CD4-positive, alpha-beta T cell (primary cell): ENCODE measurements around the gene OR6C2. TPM values are rescaled to one million over a fixed set of nuclear protein-coding genes. Genes with fewer than 3 reads are reported as not detected.

Source experiments
- ATAC-seq: fragments of 200-7000 bp; cut with Tn5 transposase; one replicate; pipeline ENCODE4 v1.10.0; 2022; ENCODE audit warnings: mild to moderate bottlenecking; ENCODE audit not compliant: poor library complexity
- CTCF ChIA-PET: fragments of 350-600 bp; sonication (Branson Sonifier 250); formaldehyde crosslinking; loops from one replicate; lab custom pipeline; 2021; ENCODE audit warnings: antibody characterized with exemption, inconsistent platforms; lab: Charles Lee
- POLR2A ChIA-PET: fragments of 350-600 bp; sonication (Branson Sonifier 250); formaldehyde crosslinking; loops from one replicate; lab custom pipeline; 2021; ENCODE audit warnings: antibody characterized with exemption, inconsistent platforms; lab: Charles Lee
- DNase-seq, 14 experiments: peaks; one replicate each; pipeline ENCODE4 v3.0.0-alpha.2; 2013 to 2020; ENCODE audit warnings: mixed read lengths in 2 of 14
- H3K27ac ChIP-seq, 2 donors: one replicate each; pipeline versions ENCODE4 v1.5.1 to v1.7.0; 2013; ENCODE audit warnings: low read length in 2 of 2, low read depth in 1 of 2, mild to moderate bottlenecking in 1 of 2
- H3K27me3 ChIP-seq, 2 experiments: 1 replicate in 1 of 2; 2 replicates in 1 of 2; pipeline versions ENCODE4 v1.6.1 to v1.7.0; 2013; ENCODE audit warnings: low read length in 2 of 2, control low read depth in 1 of 2, mild to moderate bottlenecking in 1 of 2, moderate library complexity in 1 of 2; ENCODE audit not compliant: insufficient read depth in 2 of 2, control insufficient read depth in 1 of 2
- H3K36me3 ChIP-seq: one replicate; pipeline ENCODE4 v1.6.1; 2013; ENCODE audit warnings: low read length, control low read depth; ENCODE audit not compliant: insufficient read depth
- H3K4me1 ChIP-seq: one replicate; pipeline ENCODE4 v1.6.1; 2013; ENCODE audit warnings: low read length, control low read depth; ENCODE audit not compliant: insufficient read depth
- H3K4me3 ChIP-seq: one replicate; pipeline ENCODE4 v1.5.1; 2013; ENCODE audit warnings: mild to moderate bottlenecking, low read length, moderate library complexity
- H3K9me3 ChIP-seq, 2 experiments: 1 replicate in 1 of 2; 2 replicates in 1 of 2; pipeline versions ENCODE4 v1.6.1 to v1.7.0; 2013; ENCODE audit warnings: low read length in 2 of 2, mild to moderate bottlenecking in 2 of 2, control low read depth in 1 of 2, moderate library complexity in 1 of 2; ENCODE audit not compliant: control insufficient read depth in 1 of 2, insufficient read depth in 1 of 2
- H3K27ac Mint-ChIP-seq: one replicate; pipeline ENCODE4 v1.8.0; 2020; ENCODE audit warnings: mixed read lengths
- H3K27me3 Mint-ChIP-seq: one replicate; pipeline ENCODE4 v1.8.0; 2021; ENCODE audit warnings: mixed read lengths
- H3K36me3 Mint-ChIP-seq: one replicate; pipeline ENCODE4 v1.8.0; 2021; ENCODE audit warnings: low read depth, mixed read lengths
- H3K4me1 Mint-ChIP-seq: one replicate; pipeline ENCODE4 v1.8.0; 2021; ENCODE audit warnings: low read depth, mixed read lengths
- H3K4me3 Mint-ChIP-seq: one replicate; pipeline ENCODE4 v1.8.0; 2020; ENCODE audit warnings: mild to moderate bottlenecking, mixed read lengths
- H3K9me3 Mint-ChIP-seq: one replicate; pipeline ENCODE4 v1.8.0; 2020; ENCODE audit warnings: mixed read lengths
- intact Hi-C, 2 experiments: fragments of 100-400 bp; cut with DNase I in 1 of 2; cut with micrococcal nuclease in 1 of 2; formaldehyde crosslinking; loops; one replicate each; pipeline versions ENCODE4 v1.15.1 to v1.9.0; 2023 to 2025; cut with DNase I, micrococcal nuclease
- total RNA-seq, 174 experiments: library from RNA in 2 of 174; stranded (reverse) in 2 of 174; gene quantifications; one replicate each; pipeline ENCODE4 v1.2.3 and lab custom pipeline; 2021 to 2026
- TF ChIP-seq, protein P1 (sequence below): fragments of 200-600 bp; IDR thresholded peaks from one replicate; pipeline ENCODE4 v1.8.0; 2022; ENCODE audit warnings: antibody characterized with exemption, mild to moderate bottlenecking

Gene OR6C2
- total RNA-seq, 2 experiments from 2014 or later, result not detected

DNA sequence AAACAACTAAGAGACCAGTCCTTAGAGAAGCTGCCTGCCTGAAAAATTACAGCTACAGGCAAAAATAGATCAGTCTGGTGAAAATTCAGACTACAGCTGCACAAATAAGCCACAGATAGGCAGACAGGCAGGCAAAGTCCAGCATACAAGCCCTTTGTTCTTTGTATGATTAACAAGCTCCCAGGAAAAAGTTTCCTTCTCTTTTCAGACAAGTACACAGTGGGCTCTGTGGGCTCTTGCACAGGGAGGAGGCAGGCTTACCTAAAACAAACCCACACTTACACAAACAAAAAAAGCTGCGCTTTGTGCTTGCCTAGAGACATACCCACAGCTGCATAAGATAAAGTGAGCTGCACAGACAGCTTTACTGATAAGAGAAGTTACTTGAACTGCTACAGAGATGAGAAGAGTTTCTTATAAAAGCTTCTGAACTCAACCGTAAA, 56.0 kb downstream of the OR6C2 start:
- Mint-ChIP-seq H3K36me3 (no peaks in the 10 kb centered on the region), H3K27me3 (peaks cover 23% of the 10 kb centered on the region), H3K4me1 (no peaks in the 10 kb centered on the region), H3K4me3 (no peak overlapping the region), H3K9me3 (no peaks in the 10 kb centered on the region), H3K27ac (no peak overlapping the region)
- H3K4me1 ChIP-seq, result no peaks in the 10 kb centered on the region
- no peak overlapping the region for H3K4me3 ChIP-seq
- H3K36me3 ChIP-seq, result no peaks in the 10 kb centered on the region
- H3K27me3 ChIP-seq, result peaks cover 0 to 5% of the 10 kb centered on the region in 2 experiments
- H3K27ac ChIP-seq, result no peak overlapping the region
- CTCF ChIA-PET, result interaction anchor here (0.9 kb wide), 1 partner anchor 9 kb away, joined by 3 read pairs; no protein-coding TSS in a partner anchor
- POLR2A ChIA-PET, result no interaction called here
- intact Hi-C loops, result no loop called here
- DNase-seq, result no peak
- TF ChIP-seq, protein P1, sequence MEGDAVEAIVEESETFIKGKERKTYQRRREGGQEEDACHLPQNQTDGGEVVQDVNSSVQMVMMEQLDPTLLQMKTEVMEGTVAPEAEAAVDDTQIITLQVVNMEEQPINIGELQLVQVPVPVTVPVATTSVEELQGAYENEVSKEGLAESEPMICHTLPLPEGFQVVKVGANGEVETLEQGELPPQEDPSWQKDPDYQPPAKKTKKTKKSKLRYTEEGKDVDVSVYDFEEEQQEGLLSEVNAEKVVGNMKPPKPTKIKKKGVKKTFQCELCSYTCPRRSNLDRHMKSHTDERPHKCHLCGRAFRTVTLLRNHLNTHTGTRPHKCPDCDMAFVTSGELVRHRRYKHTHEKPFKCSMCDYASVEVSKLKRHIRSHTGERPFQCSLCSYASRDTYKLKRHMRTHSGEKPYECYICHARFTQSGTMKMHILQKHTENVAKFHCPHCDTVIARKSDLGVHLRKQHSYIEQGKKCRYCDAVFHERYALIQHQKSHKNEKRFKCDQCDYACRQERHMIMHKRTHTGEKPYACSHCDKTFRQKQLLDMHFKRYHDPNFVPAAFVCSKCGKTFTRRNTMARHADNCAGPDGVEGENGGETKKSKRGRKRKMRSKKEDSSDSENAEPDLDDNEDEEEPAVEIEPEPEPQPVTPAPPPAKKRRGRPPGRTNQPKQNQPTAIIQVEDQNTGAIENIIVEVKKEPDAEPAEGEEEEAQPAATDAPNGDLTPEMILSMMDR, result no peak
- no peak for ATAC-seq
- no peaks in the 10 kb centered on the region for H3K9me3 ChIP-seq

DNA sequence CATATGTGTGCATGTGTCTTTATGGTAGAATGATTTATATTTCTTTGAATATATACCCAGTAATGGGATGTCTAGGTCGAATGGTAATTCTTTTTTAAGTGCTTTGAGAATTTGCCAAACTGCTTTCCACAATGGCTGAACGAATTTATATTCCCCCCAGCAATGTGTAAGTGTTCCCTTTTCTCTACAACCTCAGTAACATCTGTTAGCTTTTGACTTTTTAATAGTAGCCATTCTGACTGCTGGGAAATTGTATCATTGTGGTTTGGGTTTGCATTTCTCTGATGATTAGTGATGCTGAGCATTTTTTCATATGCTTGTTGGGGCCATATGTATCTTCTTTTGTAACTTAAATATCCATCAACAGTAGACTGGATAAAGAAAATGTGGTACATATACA, 57.7 kb downstream of the OR6C2 start:
- DNase-seq (no peak), ATAC-seq (no peak)
- TF ChIP-seq, protein P1, result no peak

More for the DNA sequence above, 57.7 kb downstream of the OR6C2 start:
- ChIA-PET CTCF (no interaction called here), POLR2A (no interaction called here)
- H3K9me3 Mint-ChIP-seq, result no peaks in the 10 kb centered on the region
- no peak overlapping the region for H3K27ac ChIP-seq
- H3K36me3 Mint-ChIP-seq, result no peaks in the 10 kb centered on the region
- intact Hi-C loops, result no loop called here
- H3K36me3 ChIP-seq, result no peaks in the 10 kb centered on the region
- H3K4me3 Mint-ChIP-seq, result no peak overlapping the region
- H3K4me3 ChIP-seq, result no peak overlapping the region
- H3K27me3 ChIP-seq, result peaks cover 0 to 5% of the 10 kb centered on the region in 2 experiments
- peaks cover 19% of the 10 kb centered on the region for H3K27me3 Mint-ChIP-seq
- H3K4me1 ChIP-seq, result no peaks in the 10 kb centered on the region
- H3K9me3 ChIP-seq, result no peaks in the 10 kb centered on the region
- H3K27ac Mint-ChIP-seq, result no peak overlapping the region
- no peaks in the 10 kb centered on the region for H3K4me1 Mint-ChIP-seq

Other genes with a start within 250 kb of the OR6C2 start
- not detected for gene OR10A7, start 223.1 kb upstream of the OR6C2 start, total RNA-seq
- not detected for gene OR6C74, start 199.5 kb upstream of the OR6C2 start, total RNA-seq
- gene OR6C6, start 147.5 kb upstream of the OR6C2 start, total RNA-seq, result not detected
- gene OR6C1, start 129.7 kb upstream of the OR6C2 start, total RNA-seq, result not detected
- gene OR6C3, start 113.3 kb upstream of the OR6C2 start, total RNA-seq, result not detected
- gene OR6C75, start 81.1 kb upstream of the OR6C2 start, total RNA-seq, result not detected
- gene OR6C65, start 43.5 kb upstream of the OR6C2 start, total RNA-seq, result not detected
- gene OR6C76, start 17.8 kb upstream of the OR6C2 start, total RNA-seq, result not detected
- gene OR6C70, start 26.1 kb downstream of the OR6C2 start, total RNA-seq, result not detected
- gene OR6C68, start 48.3 kb downstream of the OR6C2 start, total RNA-seq, result not detected
- not detected for gene OR6C4, start 105.5 kb downstream of the OR6C2 start, total RNA-seq
- under 1 TPM in 1 of 2 experiments, not detected in 1; 0.22 TPM for gene OR2AP1, start 128.4 kb downstream of the OR6C2 start, total RNA-seq
- gene OR10P1, start 192.8 kb downstream of the OR6C2 start, total RNA-seq, result not detected